Measurements from ENCODE around the gene POLDIP2. TPM values are rescaled to one million over a fixed set of nuclear protein-coding genes. Genes with fewer than 3 reads are reported as not detected.

The POLDIP2 gene
- total RNA-seq, 2 donors from 2014 or later, result 54.9 to 68.2 TPM

GRCh38 chr17:28369684-28370034, 12.3 kb upstream of the POLDIP2 start:
- DNase-seq (ENCODE audit: low spot score) (no peak), ATAC-seq (ENCODE audit: insufficient number of reproducible peaks, low FRiP score, low read depth) (no peak)
- TF ChIP-seq, protein P1, sequence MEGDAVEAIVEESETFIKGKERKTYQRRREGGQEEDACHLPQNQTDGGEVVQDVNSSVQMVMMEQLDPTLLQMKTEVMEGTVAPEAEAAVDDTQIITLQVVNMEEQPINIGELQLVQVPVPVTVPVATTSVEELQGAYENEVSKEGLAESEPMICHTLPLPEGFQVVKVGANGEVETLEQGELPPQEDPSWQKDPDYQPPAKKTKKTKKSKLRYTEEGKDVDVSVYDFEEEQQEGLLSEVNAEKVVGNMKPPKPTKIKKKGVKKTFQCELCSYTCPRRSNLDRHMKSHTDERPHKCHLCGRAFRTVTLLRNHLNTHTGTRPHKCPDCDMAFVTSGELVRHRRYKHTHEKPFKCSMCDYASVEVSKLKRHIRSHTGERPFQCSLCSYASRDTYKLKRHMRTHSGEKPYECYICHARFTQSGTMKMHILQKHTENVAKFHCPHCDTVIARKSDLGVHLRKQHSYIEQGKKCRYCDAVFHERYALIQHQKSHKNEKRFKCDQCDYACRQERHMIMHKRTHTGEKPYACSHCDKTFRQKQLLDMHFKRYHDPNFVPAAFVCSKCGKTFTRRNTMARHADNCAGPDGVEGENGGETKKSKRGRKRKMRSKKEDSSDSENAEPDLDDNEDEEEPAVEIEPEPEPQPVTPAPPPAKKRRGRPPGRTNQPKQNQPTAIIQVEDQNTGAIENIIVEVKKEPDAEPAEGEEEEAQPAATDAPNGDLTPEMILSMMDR (IDR thresholded peaks at IDR 0.05), result no peak
- Histone ChIP-seq H3K4me1 (ENCODE audit: control insufficient read depth in 1 of 2, low read depth in 2 of 2) (peaks cover 11 to 28% of the 10 kb centered on the region in 2 donors), H3K4me3 (no peak overlapping the region), H3K27ac (peak overlapping the region in 1 of 2 donors; percentile 70), H3K9me3 (no peaks in the 10 kb centered on the region), H3K36me3 (no peaks in the 10 kb centered on the region), H3K27me3 (replicated peaks; ENCODE audit: insufficient read depth) (no peaks in the 10 kb centered on the region)

GRCh38 chr17:28368915-28369683, 11.8 kb upstream of the POLDIP2 start:
- Histone ChIP-seq H3K9me3 (no peaks in the 10 kb centered on the region), H3K4me3 (no peak overlapping the region), H3K4me1 (ENCODE audit: control insufficient read depth in 1 of 2, low read depth in 2 of 2) (peaks cover 11 to 28% of the 10 kb centered on the region in 2 donors), H3K27ac (no peak overlapping the region), H3K36me3 (peaks cover 3% of the 10 kb centered on the region), H3K27me3 (replicated peaks; ENCODE audit: insufficient read depth) (no peaks in the 10 kb centered on the region)
- ATAC-seq (ENCODE audit: insufficient number of reproducible peaks, low FRiP score, low read depth) (no peak), DNase-seq (ENCODE audit: low spot score) (no peak)
- TF ChIP-seq, protein P1 (IDR thresholded peaks at IDR 0.05), result no peak

DNA sequence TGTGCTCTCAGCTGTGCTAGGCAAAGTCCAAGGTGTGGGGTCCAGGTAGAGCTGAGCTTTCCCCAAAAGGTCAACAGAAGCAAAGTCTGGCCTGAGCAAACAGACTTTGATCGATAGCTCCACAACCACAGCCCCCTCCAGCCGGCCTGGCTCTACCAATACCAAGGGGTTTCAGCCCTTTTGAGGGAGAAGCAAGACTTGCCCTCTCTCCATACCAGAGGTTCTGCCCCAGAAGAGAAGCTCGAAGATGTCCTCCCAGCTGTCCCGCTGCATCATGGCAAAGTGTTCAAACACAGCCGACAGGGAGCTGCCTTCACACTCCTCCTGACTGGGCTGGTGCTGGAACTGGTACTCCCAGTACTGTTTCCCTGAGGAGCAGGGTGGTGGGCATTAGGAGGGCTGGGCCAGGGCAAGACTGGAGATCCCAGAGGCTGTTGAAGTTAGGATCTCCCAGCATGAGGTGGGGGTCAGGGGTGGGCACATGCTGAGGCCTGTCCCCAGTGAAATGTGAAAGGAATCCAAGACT, 11.0 kb upstream of the POLDIP2 start:
- Histone ChIP-seq H3K27me3 (replicated peaks; ENCODE audit: insufficient read depth) (no peaks in the 10 kb centered on the region), H3K36me3 (peaks cover 10% of the 10 kb centered on the region), H3K4me1 (ENCODE audit: control insufficient read depth in 1 of 2, low read depth in 2 of 2) (peaks cover 9 to 26% of the 10 kb centered on the region in 2 donors), H3K9me3 (no peaks in the 10 kb centered on the region), H3K4me3 (no peak overlapping the region), H3K27ac (no peak overlapping the region)
- TF ChIP-seq, protein P1 (IDR thresholded peaks at IDR 0.05), result no peak
- ATAC-seq (ENCODE audit: insufficient number of reproducible peaks, low FRiP score, low read depth) (no peak), DNase-seq (ENCODE audit: low spot score) (no peak)

DNA sequence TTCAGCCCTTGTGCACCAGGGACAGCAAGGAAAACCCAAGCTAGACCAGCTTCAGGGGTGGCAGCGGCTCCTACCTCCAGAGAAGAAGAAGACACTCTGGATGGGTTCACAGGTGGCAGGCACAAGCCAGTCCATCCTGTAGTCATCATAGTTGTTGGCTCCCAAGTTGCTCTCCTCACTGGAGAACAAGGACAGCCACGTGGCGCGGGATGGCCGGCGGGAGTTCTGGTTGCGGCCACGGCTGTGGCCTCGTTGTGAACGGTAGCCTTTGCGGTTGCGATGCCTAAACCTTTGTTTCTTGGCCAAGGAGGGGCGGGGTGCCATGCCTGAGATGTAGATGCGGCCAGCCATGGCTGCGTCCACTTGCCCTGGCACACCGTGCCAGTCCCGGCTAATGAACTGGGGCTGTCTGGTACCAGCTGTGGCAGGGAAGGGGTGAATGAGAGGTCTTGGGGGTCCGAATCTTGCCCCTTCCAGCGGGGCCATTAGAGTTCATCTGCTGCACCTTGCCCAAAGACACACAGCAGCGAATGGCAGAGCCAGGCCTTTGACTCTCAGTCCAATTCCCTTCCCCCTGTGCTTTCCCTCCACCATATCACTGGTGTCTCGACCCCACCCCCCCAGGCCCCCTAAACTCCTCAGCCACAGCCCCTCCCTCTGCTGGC, 10.4 kb upstream of the POLDIP2 start:
- Histone ChIP-seq H3K27me3 (replicated peaks; ENCODE audit: insufficient read depth) (no peaks in the 10 kb centered on the region), H3K4me3 (no peak overlapping the region), H3K9me3 (no peaks in the 10 kb centered on the region), H3K4me1 (ENCODE audit: control insufficient read depth in 1 of 2, low read depth in 2 of 2) (peaks cover 3 to 20% of the 10 kb centered on the region in 2 donors), H3K36me3 (peaks cover 16% of the 10 kb centered on the region), H3K27ac (no peak overlapping the region)
- DNase-seq (ENCODE audit: low spot score) (no peak), ATAC-seq (ENCODE audit: insufficient number of reproducible peaks, low FRiP score, low read depth) (no peak)
- TF ChIP-seq, protein P1 (IDR thresholded peaks at IDR 0.05), result no peak

DNA sequence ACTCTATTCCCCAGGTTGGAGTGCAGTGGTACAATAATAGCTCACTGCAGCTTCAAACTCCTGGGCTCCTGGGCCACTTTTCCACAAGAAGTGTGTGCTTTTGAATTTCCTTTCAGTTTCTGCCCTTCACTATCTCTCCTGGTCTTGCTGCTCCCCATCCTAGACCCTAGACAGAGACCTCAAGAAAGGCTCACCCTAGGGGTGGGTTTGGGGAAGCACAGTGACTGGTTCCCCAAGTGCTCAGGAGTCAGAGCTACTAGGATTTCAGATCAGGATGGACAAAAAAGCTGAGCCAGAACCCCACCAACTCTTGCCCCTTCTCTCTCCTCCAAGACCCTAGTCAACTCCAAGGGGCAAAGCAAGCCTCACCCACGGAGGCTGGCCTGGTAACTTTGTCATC, 9.3 kb upstream of the POLDIP2 start:
- no peak overlapping the region for H3K27ac ChIP-seq
- TF ChIP-seq, protein P1 (IDR thresholded peaks at IDR 0.05), result no peak
- peaks cover 27% of the 10 kb centered on the region for H3K36me3 ChIP-seq
- no peaks in the 10 kb centered on the region for H3K9me3 ChIP-seq
- ATAC-seq (ENCODE audit: insufficient number of reproducible peaks, low FRiP score, low read depth), result no peak
- peaks cover 0 to 14% of the 10 kb centered on the region in 2 donors for H3K4me1 ChIP-seq (ENCODE audit: control insufficient read depth in 1 of 2, low read depth in 2 of 2)
- no peak overlapping the region for H3K4me3 ChIP-seq
- DNase-seq (ENCODE audit: low spot score), result no peak
- H3K27me3 ChIP-seq (replicated peaks; ENCODE audit: insufficient read depth), result no peaks in the 10 kb centered on the region
